GM12874 (cell line): ENCODE data around the gene VPS33A.

ENCODE experiments used
- TF ChIP-seq, protein P1 (sequence below): IDR thresholded peaks from 2 replicates; pipeline ENCODE4 v1.5.1; 2011; ENCODE audit warnings: low read depth, mild to moderate bottlenecking, control low read depth, low read length, moderate library complexity; ENCODE audit not compliant: insufficient read depth

VPS33A gene

DNA sequence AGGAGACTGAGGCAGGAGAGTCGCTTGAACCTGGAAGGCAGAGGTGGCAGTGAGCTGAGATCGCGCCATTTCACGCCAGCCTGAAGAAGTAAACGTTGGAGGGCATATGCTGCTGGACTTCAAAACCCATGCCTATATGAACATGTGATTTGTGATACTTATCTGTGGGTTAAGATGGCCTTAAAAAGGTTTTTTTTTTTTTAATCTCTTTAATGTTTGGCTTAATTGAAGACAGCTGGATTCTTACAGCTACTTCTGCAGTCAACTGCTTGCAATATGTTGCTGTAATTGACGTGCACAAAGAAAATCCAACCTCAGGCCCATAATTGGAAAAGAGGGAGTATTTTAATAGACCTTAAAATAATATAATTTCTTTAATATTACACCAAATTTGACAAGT lies 64.3 kb downstream of the VPS33A start:
- TF ChIP-seq, protein P1, sequence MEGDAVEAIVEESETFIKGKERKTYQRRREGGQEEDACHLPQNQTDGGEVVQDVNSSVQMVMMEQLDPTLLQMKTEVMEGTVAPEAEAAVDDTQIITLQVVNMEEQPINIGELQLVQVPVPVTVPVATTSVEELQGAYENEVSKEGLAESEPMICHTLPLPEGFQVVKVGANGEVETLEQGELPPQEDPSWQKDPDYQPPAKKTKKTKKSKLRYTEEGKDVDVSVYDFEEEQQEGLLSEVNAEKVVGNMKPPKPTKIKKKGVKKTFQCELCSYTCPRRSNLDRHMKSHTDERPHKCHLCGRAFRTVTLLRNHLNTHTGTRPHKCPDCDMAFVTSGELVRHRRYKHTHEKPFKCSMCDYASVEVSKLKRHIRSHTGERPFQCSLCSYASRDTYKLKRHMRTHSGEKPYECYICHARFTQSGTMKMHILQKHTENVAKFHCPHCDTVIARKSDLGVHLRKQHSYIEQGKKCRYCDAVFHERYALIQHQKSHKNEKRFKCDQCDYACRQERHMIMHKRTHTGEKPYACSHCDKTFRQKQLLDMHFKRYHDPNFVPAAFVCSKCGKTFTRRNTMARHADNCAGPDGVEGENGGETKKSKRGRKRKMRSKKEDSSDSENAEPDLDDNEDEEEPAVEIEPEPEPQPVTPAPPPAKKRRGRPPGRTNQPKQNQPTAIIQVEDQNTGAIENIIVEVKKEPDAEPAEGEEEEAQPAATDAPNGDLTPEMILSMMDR = no peak

DNA sequence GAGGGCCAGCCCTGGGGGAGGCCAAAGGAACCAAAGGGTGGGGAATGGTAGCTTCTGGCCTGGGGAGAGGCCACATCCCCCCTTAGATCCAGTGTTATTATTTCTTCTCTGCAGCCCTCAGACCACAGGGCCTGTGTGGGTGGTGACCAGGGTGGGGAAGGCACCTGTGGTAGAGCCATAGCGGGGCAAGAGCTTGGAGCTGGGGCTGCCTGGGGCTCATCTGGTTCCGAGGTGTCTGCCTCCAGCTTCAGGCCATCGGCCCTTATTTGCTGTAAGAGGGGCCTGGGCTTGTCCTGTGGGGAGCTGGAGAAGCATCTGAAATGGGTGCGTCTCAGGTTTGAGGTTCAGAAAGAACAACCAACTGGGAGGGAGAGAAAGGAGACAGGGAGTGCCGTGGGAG lies 64.9 kb downstream of the VPS33A start:
- TF ChIP-seq, protein P1 = no peak

DNA sequence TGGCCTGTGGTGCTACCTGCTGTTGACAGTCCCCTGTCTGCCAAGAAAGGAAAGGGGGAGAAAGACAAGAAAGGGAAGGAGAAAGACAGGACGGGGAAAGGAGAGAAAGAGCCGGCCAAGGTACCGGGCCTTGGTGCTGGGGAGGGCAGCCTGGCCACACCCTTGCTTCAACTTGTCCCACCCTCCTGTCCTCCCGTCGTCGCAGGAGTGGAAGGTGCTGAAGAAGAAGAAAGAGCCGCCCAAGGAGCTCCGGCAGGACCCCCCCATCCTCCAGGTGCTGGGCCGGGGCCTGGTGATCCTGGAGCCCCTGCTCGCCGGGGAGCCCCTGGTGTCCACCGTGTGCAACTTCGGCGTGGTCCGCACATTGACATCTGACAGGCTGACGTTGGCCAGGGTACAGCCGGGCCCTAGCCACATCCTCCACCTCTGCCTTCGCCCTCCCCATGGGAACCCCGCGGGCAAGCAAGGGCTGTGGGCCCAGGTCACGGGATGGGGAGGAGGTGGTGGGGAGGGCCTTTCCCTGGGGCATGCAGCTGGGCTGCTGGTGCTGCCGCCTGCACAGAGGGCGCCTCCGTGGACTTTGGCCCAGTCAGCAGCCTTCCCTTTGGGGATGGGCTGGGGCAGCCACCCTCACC lies 65.6 kb downstream of the VPS33A start:
- TF ChIP-seq, protein P1 = no peak

DNA sequence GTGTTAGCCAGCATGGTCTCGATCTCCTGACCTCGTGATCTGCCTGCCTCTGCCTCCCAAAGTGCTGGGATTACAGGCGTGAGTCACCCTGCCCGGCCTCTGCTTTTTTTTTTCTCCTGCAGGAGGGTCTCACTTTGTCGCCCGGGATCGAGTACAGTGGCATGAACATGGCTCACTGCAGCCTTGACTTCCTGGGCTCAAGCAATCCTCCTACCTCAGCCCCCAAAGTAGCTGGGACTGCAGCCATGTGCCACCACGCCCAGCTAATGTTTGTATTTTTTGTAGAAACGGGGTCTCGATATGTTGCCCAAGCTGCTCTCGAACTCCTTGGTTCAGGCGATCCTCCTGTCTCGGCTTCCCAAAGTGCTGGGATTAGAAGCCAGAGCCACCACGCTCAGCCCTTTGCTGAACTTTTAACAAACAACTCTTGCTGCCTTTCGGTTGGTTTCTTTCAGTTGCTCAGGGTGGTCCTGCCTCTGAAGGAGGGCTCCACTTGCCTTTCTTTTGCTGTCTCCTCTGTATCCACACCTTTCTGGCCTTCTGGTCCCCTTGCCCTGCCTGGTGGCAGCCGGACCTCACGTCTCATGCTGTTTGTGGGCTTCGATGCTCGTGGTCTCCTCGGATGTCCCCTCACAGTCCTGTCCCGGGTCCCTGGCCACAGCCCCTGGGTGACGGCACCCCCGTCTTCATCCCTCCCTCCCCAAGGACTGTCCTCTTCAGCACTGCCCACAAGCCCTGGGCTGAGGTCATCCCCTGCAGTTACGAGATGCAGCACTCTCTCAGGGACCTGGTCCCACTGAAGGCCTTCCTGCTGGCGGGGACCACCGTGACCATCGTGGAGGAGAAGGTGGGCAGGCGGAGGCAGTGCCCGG lies 66.6 kb downstream of the VPS33A start:
- TF ChIP-seq, protein P1 = no peak

DNA sequence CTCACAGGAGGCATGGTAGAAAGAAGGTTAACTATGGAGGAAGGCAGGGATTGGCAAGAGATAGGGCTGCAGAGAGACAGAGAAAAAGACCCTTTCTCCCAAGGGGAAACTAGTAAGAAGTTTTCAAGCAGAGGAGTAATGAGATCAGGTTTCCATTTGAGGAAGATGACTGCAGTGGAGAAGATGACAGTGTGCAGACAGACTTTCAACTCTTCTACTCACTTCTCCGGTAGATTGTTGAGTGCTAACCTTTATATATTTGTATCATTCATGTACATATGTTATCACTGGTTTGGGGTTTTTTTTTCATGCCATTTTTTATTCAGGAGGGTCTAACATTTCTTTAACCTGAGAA lies 68.7 kb downstream of the VPS33A start:
- TF ChIP-seq, protein P1 = no peak

DNA sequence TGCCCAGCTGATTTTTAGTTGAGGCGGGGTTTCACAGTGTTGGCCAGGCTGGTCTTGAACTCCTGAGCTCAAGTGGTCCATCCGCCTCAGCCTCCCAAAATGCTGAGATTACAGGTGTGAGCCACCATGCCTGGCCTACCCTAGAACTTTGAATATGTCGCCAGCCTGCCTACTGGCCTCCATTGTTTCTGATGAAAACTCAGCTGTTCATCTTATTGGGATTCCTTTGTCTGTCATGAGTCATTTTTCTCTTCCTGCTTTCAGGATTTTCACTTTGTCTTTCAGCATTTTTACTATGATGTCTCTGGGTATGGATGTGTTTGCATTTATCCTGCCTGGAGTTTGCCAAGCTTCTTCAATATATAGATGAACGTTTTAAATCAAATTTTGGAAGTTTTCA lies 70.9 kb downstream of the VPS33A start:
- TF ChIP-seq, protein P1 = no peak

DNA sequence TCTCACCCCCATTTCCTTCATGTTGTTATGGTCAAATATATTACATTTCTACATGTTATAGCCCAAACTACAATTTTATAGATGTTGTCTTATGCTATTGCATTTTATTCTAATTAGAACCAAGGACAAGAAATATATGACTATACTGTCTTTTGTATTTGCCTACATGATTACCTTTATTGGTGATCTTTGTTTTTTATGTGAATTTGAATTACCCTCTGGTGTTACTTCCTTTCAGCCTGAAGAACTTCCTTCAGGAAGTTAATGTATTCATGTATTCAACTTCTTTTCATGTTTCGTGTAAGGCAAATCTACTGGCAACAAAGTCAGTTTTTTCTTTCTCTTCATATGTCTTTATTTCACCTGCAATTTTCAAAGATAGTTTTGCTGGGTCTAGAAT lies 71.5 kb downstream of the VPS33A start:
- TF ChIP-seq, protein P1 = no peak
